ENCODE data around the gene RPS15. TPM values are rescaled to one million over a fixed set of nuclear protein-coding genes. Genes with fewer than 3 reads are reported as not detected.

Gene RPS15
- total and polyA plus RNA-seq, 9 of the 15 experiments (the other 6 are each of a cell fraction or from before 2014, with no cell fraction given): 605 to 2,791 (median 957) TPM

- TF ChIP-seq ZMIZ1 (IDR thresholded peaks at IDR 0.05; ENCODE audit: low read depth in 2 of 2, low read length in 2 of 2): peak in 1 of 2 experiments; percentile 70; a peak in 1 of 4 replicates
- TF ChIP-seq ZBTB2 (IDR thresholded peaks at IDR 0.05): peak; percentile 87
- peak; percentile 93 for TF ChIP-seq CHD1 (IDR thresholded peaks at IDR 0.05; ENCODE audit: low read length)
- TF ChIP-seq PHF8 (IDR thresholded peaks at IDR 0.05; ENCODE audit: borderline replicate concordance, low read length): peak; percentile 97
- TF ChIP-seq FOXM1 (IDR thresholded peaks at IDR 0.05; ENCODE audit: low read depth): no peak
- TF ChIP-seq FOXM1 (CRISPR knock-in tag; IDR thresholded peaks at IDR 0.05; ENCODE audit: low read depth): peak; percentile 48; the same call in 1 of the 2 replicates
- peak; percentile 85 for TF ChIP-seq ETV5 (CRISPR knock-in tag; IDR thresholded peaks at IDR 0.05; ENCODE audit: low read depth)
- TF ChIP-seq KLF16 (IDR thresholded peaks at IDR 0.05): peak; percentile 75; the same call in 1 of the 2 replicates
- TF ChIP-seq TAF15 (IDR thresholded peaks at IDR 0.05; ENCODE audit: low read depth, low read length): no peak
- no peak for TF ChIP-seq ZNF253 (CRISPR knock-in tag; conservative IDR thresholded peaks at IDR 0.05)
- TF ChIP-seq SRSF3 (IDR thresholded peaks at IDR 0.05; ENCODE audit: insufficient read depth, low read length): no peak
- TF ChIP-seq GABPA (tag; conservative IDR thresholded peaks at IDR 0.05; ENCODE audit: low read depth): peak; percentile 95
- peak; percentile 93 for TF ChIP-seq CREM (IDR thresholded peaks at IDR 0.05; ENCODE audit: low read depth)
- peak; percentile 73; the same call in 1 of the 2 replicates for TF ChIP-seq ESRRA (IDR thresholded peaks at IDR 0.05; ENCODE audit: borderline replicate concordance, low read depth)
- peak; percentile 67; the same call in 1 of the 2 replicates for TF ChIP-seq ZNF212 (CRISPR knock-in tag; IDR thresholded peaks at IDR 0.05)
- peak in 1 of 2 experiments; percentile 39; a peak in 2 of 4 replicates for TF ChIP-seq RAD21 (CRISPR knock-in tag; conservative IDR thresholded peaks at IDR 0.05 in 1 of 2, IDR thresholded peaks at IDR 0.05 in 1 of 2)
- peak; percentile 95 for TF ChIP-seq FIP1L1 (IDR thresholded peaks at IDR 0.05; ENCODE audit: low read depth, low read length, poor library complexity, severe bottlenecking)
- no peak for TF ChIP-seq ARID3B (CRISPR knock-in tag; IDR thresholded peaks at IDR 0.05; ENCODE audit: borderline replicate concordance)
- TF ChIP-seq ZFX (CRISPR knock-in tag; IDR thresholded peaks at IDR 0.05): peak; percentile 100
Observed at GRCh38 chr19:1438035-1438932, at the start of gene RPS15 (continued).

All from K562 (cell line).